ENCODE measurements around the gene MAFF.
"Not testable (repeated sequence)": the region's sequence is repeated elsewhere in the genome, so short reads cannot be mapped to it uniquely, and the experiment has no call there.

Gene MAFF

GRCh38 chr22:38221908-38222796 lies 20.4 kb downstream of the MAFF start:
- in situ Hi-C loops (cut with MboI; ENCODE audit: low sequenced_read_pairs), result no loop called here

- in situ Hi-C loops (cut with MboI; ENCODE audit: low sequenced_read_pairs), result no loop called here
Observed at GRCh38 chr22:38222797-38223119, 21.0 kb downstream of the MAFF start.

- in situ Hi-C loops (cut with MboI; ENCODE audit: low sequenced_read_pairs), result no loop called here
Observed at GRCh38 chr22:38223289-38223960, 21.6 kb downstream of the MAFF start.

GRCh38 chr22:38226853-38227649 lies 25.3 kb downstream of the MAFF start:
- in situ Hi-C loops (cut with MboI; ENCODE audit: low sequenced_read_pairs), result no loop called here

GRCh38 chr22:38228326-38228872 lies 26.6 kb downstream of the MAFF start:
- in situ Hi-C loops (cut with MboI; ENCODE audit: low sequenced_read_pairs), result no loop called here

GRCh38 chr22:38228873-38229740 lies 27.3 kb downstream of the MAFF start:
- in situ Hi-C loops (cut with MboI; ENCODE audit: low sequenced_read_pairs), result no loop called here

GRCh38 chr22:38230108-38230825 lies 28.5 kb downstream of the MAFF start:
- in situ Hi-C loops (cut with MboI; ENCODE audit: low sequenced_read_pairs), result no loop called here

GRCh38 chr22:38230916-38231315 lies 29.1 kb downstream of the MAFF start:
- in situ Hi-C loops (cut with MboI; ENCODE audit: low sequenced_read_pairs), result no loop called here

GRCh38 chr22:38232196-38232595 lies 30.4 kb downstream of the MAFF start:
- in situ Hi-C loops (cut with MboI; ENCODE audit: low sequenced_read_pairs), result no loop called here

GRCh38 chr22:38233427-38233826 lies 31.6 kb downstream of the MAFF start:
- in situ Hi-C loops (cut with MboI; ENCODE audit: low sequenced_read_pairs), result no loop called here

GRCh38 chr22:38233856-38234255 lies 32.1 kb downstream of the MAFF start:
- in situ Hi-C loops (cut with MboI; ENCODE audit: low sequenced_read_pairs), result not testable (repeated sequence)

GRCh38 chr22:38235240-38235850 lies 33.6 kb downstream of the MAFF start:
- in situ Hi-C loops (cut with MboI; ENCODE audit: low sequenced_read_pairs), result no loop called here

GRCh38 chr22:38236786-38237185 lies 35.0 kb downstream of the MAFF start:
- in situ Hi-C loops (cut with MboI; ENCODE audit: low sequenced_read_pairs), result no loop called here

GRCh38 chr22:38238519-38239071 lies 36.8 kb downstream of the MAFF start:
- in situ Hi-C loops (cut with MboI; ENCODE audit: low sequenced_read_pairs), result no loop called here

- in situ Hi-C loops (cut with MboI; ENCODE audit: low sequenced_read_pairs), result no loop called here
Observed at GRCh38 chr22:38239101-38239761, 37.4 kb downstream of the MAFF start.

- in situ Hi-C loops (cut with MboI; ENCODE audit: low sequenced_read_pairs), result no loop called here
Observed at GRCh38 chr22:38240734-38241252, 39.0 kb downstream of the MAFF start.

- in situ Hi-C loops (cut with MboI; ENCODE audit: low sequenced_read_pairs), result no loop called here
Observed at GRCh38 chr22:38243007-38243765, 41.4 kb downstream of the MAFF start.

Data from hTERT RPE-1 (cell line).